Measurements from ENCODE around the gene WDR74. TPM values are rescaled to one million over a fixed set of nuclear protein-coding genes. Genes with fewer than 3 reads are reported as not detected.

Gene WDR74
- total and polyA plus RNA-seq, 2 of the 13 experiments (the other 11 are each of a cell fraction or from before 2014, with no cell fraction given) = 77.0 to 83.3 TPM

DNA sequence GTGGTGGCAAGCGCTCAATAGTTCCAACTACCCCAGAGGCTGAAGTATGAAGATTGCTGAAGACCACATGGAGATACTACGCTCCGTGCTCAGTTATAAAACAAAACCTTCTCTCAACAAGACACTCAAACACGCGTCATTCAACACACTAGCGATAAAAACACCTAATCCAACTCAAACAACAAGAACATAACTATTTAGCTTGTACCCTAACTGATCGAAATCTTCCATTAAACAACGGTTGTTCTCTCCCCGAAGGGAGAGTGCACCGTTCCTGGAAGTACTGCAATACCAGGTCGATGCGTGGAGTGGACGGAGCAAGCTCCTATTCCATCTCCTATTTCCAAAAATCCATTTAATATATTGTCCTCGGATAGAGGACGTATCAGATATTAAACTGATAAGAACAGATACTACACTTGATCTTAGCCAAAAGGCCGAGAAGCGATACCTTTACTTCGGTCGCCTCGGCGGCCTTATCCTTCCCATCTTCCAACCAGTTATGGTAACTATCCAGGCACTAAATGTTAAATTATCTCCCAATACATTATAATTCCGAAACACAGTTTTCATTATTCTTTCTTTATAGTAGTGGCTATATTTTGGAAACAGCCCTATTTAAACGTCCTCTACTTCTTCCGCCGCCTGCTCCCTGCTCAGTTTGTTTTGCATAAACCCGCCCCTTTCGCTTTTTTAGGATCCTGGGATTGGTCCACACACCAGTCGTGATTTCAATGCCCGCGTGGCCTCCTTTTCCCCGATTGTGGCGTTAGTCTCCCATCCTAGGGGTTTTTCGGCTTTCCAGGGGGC is 2.2 kb upstream of the WDR74 start (continued):
- TF ChIP-seq, protein P1, sequence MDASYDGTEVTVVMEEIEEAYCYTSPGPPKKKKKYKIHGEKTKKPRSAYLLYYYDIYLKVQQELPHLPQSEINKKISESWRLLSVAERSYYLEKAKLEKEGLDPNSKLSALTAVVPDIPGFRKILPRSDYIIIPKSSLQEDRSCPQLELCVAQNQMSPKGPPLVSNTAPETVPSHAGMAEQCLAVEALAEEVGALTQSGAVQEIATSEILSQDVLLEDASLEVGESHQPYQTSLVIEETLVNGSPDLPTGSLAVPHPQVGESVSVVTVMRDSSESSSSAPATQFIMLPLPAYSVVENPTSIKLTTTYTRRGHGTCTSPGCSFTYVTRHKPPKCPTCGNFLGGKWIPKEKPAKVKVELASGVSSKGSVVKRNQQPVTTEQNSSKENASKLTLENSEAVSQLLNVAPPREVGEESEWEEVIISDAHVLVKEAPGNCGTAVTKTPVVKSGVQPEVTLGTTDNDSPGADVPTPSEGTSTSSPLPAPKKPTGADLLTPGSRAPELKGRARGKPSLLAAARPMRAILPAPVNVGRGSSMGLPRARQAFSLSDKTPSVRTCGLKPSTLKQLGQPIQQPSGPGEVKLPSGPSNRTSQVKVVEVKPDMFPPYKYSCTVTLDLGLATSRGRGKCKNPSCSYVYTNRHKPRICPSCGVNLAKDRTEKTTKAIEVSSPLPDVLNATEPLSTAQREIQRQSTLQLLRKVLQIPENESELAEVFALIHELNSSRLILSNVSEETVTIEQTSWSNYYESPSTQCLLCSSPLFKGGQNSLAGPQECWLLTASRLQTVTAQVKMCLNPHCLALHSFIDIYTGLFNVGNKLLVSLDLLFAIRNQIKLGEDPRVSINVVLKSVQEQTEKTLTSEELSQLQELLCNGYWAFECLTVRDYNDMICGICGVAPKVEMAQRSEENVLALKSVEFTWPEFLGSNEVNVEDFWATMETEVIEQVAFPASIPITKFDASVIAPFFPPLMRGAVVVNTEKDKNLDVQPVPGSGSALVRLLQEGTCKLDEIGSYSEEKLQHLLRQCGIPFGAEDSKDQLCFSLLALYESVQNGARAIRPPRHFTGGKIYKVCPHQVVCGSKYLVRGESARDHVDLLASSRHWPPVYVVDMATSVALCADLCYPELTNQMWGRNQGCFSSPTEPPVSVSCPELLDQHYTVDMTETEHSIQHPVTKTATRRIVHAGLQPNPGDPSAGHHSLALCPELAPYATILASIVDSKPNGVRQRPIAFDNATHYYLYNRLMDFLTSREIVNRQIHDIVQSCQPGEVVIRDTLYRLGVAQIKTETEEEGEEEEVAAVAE (CRISPR knock-in tag; IDR thresholded peaks at IDR 0.05; ENCODE audit: borderline replicate concordance) = peak; percentile 96
- TF ChIP-seq, protein P2, sequence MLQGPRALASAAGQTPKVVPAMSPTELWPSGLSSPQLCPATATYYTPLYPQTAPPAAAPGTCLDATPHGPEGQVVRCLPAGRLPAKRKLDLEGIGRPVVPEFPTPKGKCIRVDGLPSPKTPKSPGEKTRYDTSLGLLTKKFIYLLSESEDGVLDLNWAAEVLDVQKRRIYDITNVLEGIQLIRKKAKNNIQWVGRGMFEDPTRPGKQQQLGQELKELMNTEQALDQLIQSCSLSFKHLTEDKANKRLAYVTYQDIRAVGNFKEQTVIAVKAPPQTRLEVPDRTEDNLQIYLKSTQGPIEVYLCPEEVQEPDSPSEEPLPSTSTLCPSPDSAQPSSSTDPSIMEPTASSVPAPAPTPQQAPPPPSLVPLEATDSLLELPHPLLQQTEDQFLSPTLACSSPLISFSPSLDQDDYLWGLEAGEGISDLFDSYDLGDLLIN (CRISPR knock-in tag; IDR thresholded peaks at IDR 0.05; ENCODE audit: borderline replicate concordance) = no peak; the same call in 1 of the 2 replicates
- TF ChIP-seq SATB2 (CRISPR knock-in tag; IDR thresholded peaks at IDR 0.05) (no peak), BCL6 (CRISPR knock-in tag; IDR thresholded peaks at IDR 0.05) (peak; percentile 94), ZNF564 (CRISPR knock-in tag; IDR thresholded peaks at IDR 0.05) (peak; percentile 91)
- TF ChIP-seq, protein P3, sequence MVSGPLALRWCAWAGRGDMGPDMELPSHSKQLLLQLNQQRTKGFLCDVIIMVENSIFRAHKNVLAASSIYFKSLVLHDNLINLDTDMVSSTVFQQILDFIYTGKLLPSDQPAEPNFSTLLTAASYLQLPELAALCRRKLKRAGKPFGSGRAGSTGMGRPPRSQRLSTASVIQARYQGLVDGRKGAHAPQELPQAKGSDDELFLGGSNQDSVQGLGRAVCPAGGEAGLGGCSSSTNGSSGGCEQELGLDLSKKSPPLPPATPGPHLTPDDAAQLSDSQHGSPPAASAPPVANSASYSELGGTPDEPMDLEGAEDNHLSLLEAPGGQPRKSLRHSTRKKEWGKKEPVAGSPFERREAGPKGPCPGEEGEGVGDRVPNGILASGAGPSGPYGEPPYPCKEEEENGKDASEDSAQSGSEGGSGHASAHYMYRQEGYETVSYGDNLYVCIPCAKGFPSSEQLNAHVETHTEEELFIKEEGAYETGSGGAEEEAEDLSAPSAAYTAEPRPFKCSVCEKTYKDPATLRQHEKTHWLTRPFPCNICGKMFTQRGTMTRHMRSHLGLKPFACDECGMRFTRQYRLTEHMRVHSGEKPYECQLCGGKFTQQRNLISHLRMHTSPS (CRISPR knock-in tag; IDR thresholded peaks at IDR 0.05; ENCODE audit: low read depth) = no peak
- TF ChIP-seq, protein P4, sequence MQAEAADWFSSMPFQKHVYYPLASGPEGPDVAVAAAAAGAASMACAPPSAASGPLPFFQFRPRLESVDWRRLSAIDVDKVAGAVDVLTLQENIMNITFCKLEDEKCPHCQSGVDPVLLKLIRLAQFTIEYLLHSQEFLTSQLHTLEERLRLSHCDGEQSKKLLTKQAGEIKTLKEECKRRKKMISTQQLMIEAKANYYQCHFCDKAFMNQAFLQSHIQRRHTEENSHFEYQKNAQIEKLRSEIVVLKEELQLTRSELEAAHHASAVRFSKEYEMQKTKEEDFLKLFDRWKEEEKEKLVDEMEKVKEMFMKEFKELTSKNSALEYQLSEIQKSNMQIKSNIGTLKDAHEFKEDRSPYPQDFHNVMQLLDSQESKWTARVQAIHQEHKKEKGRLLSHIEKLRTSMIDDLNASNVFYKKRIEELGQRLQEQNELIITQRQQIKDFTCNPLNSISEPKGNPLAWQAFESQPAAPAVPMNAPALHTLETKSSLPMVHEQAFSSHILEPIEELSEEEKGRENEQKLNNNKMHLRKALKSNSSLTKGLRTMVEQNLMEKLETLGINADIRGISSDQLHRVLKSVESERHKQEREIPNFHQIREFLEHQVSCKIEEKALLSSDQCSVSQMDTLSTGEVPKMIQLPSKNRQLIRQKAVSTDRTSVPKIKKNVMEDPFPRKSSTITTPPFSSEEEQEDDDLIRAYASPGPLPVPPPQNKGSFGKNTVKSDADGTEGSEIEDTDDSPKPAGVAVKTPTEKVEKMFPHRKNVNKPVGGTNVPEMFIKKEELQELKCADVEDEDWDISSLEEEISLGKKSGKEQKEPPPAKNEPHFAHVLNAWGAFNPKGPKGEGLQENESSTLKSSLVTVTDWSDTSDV (CRISPR knock-in tag; IDR thresholded peaks at IDR 0.05) = no peak
- TF ChIP-seq, protein P5, sequence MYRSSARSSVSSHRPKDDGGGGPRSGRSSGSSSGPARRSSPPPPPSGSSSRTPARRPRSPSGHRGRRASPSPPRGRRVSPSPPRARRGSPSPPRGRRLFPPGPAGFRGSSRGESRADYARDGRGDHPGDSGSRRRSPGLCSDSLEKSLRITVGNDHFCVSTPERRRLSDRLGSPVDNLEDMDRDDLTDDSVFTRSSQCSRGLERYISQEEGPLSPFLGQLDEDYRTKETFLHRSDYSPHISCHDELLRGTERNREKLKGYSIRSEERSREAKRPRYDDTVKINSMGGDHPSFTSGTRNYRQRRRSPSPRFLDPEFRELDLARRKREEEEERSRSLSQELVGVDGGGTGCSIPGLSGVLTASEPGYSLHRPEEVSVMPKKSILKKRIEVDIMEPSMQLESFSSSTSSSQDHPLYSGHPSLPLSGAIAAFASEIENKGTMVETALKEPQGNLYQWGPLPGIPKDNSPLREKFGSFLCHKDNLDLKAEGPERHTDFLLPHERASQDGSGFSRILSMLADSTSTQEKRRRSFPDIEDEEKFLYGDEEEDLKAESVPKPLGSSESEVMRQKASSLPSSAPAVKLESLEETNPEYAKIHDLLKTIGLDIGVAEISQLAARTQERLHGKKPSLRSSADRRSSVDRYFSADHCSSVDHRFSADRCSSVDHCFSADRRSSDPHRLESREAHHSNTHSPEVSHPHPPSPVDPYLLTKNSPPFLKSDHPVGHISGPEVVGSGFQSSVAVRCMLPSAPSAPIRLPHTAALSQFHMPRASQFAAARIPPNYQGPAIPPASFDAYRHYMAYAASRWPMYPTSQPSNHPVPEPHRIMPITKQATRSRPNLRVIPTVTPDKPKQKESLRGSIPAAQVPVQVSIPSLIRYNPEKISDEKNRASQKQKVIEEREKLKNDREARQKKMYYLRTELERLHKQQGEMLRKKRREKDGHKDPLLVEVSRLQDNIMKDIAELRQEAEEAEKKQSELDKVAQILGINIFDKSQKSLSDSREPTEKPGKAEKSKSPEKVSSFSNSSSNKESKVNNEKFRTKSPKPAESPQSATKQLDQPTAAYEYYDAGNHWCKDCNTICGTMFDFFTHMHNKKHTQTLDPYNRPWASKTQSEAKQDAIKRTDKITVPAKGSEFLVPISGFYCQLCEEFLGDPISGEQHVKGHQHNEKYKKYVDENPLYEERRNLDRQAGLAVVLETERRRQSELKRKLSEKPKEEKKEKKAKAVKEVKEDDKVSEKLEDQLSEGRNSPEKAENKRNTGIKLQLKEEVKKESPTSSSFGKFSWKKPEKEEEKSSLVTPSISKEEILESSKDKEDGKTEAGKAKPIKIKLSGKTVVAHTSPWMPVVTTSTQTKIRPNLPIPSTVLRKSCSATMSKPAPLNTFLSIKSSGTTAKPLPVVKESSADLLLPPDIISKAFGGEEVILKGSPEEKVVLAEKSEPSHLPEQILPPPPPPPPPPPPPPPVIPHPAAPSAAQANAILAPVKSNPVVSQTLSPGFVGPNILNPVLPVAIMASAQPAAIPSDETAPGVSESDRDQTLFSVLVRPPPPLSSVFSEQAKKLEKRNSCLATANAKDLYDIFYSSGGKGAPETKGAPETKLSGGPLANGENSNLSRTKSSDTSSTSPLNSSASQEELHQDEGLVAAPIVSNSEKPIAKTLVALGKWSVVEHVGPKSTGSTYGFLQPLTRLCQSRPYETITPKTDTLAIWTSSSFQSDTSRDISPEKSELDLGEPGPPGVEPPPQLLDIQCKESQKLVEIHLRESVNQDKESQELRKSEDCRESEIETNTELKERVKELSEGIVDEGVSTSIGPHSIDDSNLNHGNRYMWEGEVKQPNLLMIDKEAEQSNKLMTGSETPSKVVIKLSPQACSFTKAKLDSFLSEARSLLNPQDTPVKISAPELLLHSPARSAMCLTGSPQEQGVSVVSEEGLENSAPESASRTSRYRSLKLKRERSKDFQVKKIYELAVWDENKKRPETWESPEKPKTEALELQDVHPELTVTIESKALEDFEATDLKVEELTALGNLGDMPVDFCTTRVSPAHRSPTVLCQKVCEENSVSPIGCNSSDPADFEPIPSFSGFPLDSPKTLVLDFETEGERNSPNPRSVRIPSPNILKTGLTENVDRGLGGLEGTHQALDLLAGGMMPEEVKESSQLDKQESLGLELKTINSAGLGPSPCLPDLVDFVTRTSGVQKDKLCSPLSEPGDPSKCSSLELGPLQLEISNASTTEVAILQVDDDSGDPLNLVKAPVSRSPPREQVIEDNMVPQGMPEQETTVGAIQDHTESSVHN (CRISPR knock-in tag; IDR thresholded peaks at IDR 0.05) = 0 out of 2 replicates have a peak, but pooled peaks have one; percentile 62

Measured in HepG2 (cell line).